ENCODE data around the gene CLP1. TPM values are rescaled to one million over a fixed set of nuclear protein-coding genes. Genes with fewer than 3 reads are reported as not detected.
"Not testable (repeated sequence)": the region's sequence is repeated elsewhere in the genome, so short reads cannot be mapped to it uniquely, and the experiment has no call there.

CLP1 gene
- total and polyA plus RNA-seq, 10 of the 15 experiments (the other 5 are each of a cell fraction or from before 2014, with no cell fraction given), result 19.9 to 45.7 (median 27.8) TPM

- TF ChIP-seq ZBTB4 (CRISPR knock-in tag; IDR thresholded peaks at IDR 0.05) (no peak), SIN3A (IDR thresholded peaks at IDR 0.05; ENCODE audit: low read depth, low read length) (no peak), ZZZ3 (IDR thresholded peaks at IDR 0.05; ENCODE audit: control insufficient read depth, insufficient read length, low read depth) (no peak), NRF1 (conservative IDR thresholded peaks at IDR 0.05; ENCODE audit: low read depth, low read length) (no peak), NR2C1 (IDR thresholded peaks at IDR 0.05) (no peak), FOS (IDR thresholded peaks at IDR 0.05; ENCODE audit: borderline replicate concordance, extremely low read depth, insufficient read length) (no peak), TAF1 (IDR thresholded peaks at IDR 0.05; ENCODE audit: borderline replicate concordance, low read depth, low read length) (no peak), HDAC6 (IDR thresholded peaks at IDR 0.05; ENCODE audit: unreplicated experiment) (no peak)
- TF ChIP-seq, protein P1, sequence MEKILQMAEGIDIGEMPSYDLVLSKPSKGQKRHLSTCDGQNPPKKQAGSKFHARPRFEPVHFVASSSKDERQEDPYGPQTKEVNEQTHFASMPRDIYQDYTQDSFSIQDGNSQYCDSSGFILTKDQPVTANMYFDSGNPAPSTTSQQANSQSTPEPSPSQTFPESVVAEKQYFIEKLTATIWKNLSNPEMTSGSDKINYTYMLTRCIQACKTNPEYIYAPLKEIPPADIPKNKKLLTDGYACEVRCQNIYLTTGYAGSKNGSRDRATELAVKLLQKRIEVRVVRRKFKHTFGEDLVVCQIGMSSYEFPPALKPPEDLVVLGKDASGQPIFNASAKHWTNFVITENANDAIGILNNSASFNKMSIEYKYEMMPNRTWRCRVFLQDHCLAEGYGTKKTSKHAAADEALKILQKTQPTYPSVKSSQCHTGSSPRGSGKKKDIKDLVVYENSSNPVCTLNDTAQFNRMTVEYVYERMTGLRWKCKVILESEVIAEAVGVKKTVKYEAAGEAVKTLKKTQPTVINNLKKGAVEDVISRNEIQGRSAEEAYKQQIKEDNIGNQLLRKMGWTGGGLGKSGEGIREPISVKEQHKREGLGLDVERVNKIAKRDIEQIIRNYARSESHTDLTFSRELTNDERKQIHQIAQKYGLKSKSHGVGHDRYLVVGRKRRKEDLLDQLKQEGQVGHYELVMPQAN (conservative IDR thresholded peaks at IDR 0.05), result no peak
- TF ChIP-seq, protein P2, sequence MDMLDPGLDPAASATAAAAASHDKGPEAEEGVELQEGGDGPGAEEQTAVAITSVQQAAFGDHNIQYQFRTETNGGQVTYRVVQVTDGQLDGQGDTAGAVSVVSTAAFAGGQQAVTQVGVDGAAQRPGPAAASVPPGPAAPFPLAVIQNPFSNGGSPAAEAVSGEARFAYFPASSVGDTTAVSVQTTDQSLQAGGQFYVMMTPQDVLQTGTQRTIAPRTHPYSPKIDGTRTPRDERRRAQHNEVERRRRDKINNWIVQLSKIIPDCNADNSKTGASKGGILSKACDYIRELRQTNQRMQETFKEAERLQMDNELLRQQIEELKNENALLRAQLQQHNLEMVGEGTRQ (IDR thresholded peaks at IDR 0.05; ENCODE audit: borderline replicate concordance, low read depth, low read length), result no peak
- Histone ChIP-seq H3K79me2 (ENCODE audit: control insufficient read depth, insufficient read depth, low read length) (no peaks in the 10 kb centered on the region), H2AFZ (ENCODE audit: control insufficient read depth, low read depth, low read length) (no peak overlapping the region), H3K4me3 (no peak overlapping the region), H3K36me3 (ENCODE audit: control insufficient read depth in 2 of 2, insufficient read depth in 2 of 2, low read length in 1 of 2) (no peaks in the 10 kb centered on the region), H3K27me3 (replicated peaks in 1 of 2; ENCODE audit: control insufficient read depth in 2 of 2, insufficient read depth in 2 of 2, low read length in 1 of 2) (peaks cover 12 to 17% of the 10 kb centered on the region in 2 experiments), H4K20me1 (ENCODE audit: control insufficient read depth, insufficient read depth) (no peaks in the 10 kb centered on the region), H3K9me3 (replicated peaks; ENCODE audit: control insufficient read depth, insufficient read depth, low read length) (no peaks in the 10 kb centered on the region), H3K4me1 (ENCODE audit: control insufficient read depth, insufficient read depth, low read length) (peaks cover 12% of the 10 kb centered on the region), H3K4me2 (ENCODE audit: control insufficient read depth, insufficient read depth) (no peak overlapping the region), H3K27ac (ENCODE audit: control insufficient read depth, insufficient read depth) (no peak overlapping the region), H3K9ac (ENCODE audit: control insufficient read depth, insufficient read depth, low read length) (no peak overlapping the region)
- POLR2A ChIA-PET, result interaction anchor here (0.9 to 1.2 kb wide), 2 partner anchors 11 to 16 kb away, joined by 3 read pairs; no protein-coding TSS in a partner anchor
- SMC1A ChIA-PET (ENCODE audit: uncharacterized antibody, unreplicated experiment), result interaction anchor here (1.1 kb wide), 1 partner anchor 10 kb away, joined by 3 read pairs; no protein-coding TSS in a partner anchor
- FAIRE-seq (no peak), ATAC-seq (no peak), DNase-seq (ENCODE audit: low read depth, low spot score) (no peak)
- RAD21 ChIA-PET (ENCODE audit: unreplicated experiment), result interaction anchor here (1.1 kb wide), 1 partner anchor 149 kb away, joined by 4 read pairs; no protein-coding TSS in a partner anchor
- intact Hi-C loops (cut with micrococcal nuclease; ENCODE audit: unreplicated experiment), result no loop called here
- in situ Hi-C loops (cut with MboI), result no loop called here
- 73% methylated on average over 7 of the region's 7 CpGs for WGBS (ENCODE audit: insufficient coverage, insufficient replicate concordance, low lambda C conversion rate, missing lambda C conversion rate)
- BruUV-seq (replicated peaks), result no TSS peak
- CTCF ChIA-PET, result interaction anchor here (0.7 to 1.5 kb wide), 4 partner anchors 10 to 158 kb away, joined by 3 to 4 read pairs (median 4); partner anchors contain the start of gene UBE2L6
Observed at GRCh38 chr11:57651408-57651807, 6.2 kb upstream of the CLP1 start.

GRCh38 chr11:57652230-57652629 is 5.3 kb upstream of the CLP1 start:
- H3K9ac ChIP-seq (ENCODE audit: control insufficient read depth, insufficient read depth, low read length); H3K36me3 ChIP-seq (ENCODE audit: control insufficient read depth in 2 of 2, insufficient read depth in 2 of 2, low read length in 1 of 2); intact Hi-C loops (cut with micrococcal nuclease; ENCODE audit: unreplicated experiment); BruUV-seq (replicated peaks); H3K79me2 ChIP-seq (ENCODE audit: control insufficient read depth, insufficient read depth, low read length); DNase-seq (ENCODE audit: low read depth, low spot score); in situ Hi-C loops (cut with MboI); H3K4me3 ChIP-seq; H4K20me1 ChIP-seq (ENCODE audit: control insufficient read depth, insufficient read depth); H3K4me2 ChIP-seq (ENCODE audit: control insufficient read depth, insufficient read depth); FAIRE-seq; H3K9me3 ChIP-seq (replicated peaks; ENCODE audit: control insufficient read depth, insufficient read depth, low read length); ATAC-seq; H2AFZ ChIP-seq (ENCODE audit: control insufficient read depth, low read depth, low read length); H3K27ac ChIP-seq (ENCODE audit: control insufficient read depth, insufficient read depth): not testable (repeated sequence)
- 71% methylated on average over 14 of the region's 14 CpGs for WGBS (ENCODE audit: insufficient coverage, insufficient replicate concordance, low lambda C conversion rate, missing lambda C conversion rate)
- SMC1A ChIA-PET (ENCODE audit: uncharacterized antibody, unreplicated experiment), result interaction anchor here (0.6 to 0.7 kb wide), 3 partner anchors 93 to 159 kb away, joined by 3 read pairs; no protein-coding TSS in a partner anchor
- CTCF ChIA-PET, result interaction anchor here (1.0 to 5.6 kb wide), 4 partner anchors 7 to 159 kb away, joined by 3 to 34 read pairs (median 4); partner anchors contain the start of gene UBE2L6
- Histone ChIP-seq H3K4me1 (ENCODE audit: control insufficient read depth, insufficient read depth, low read length) (peaks cover 18% of the 10 kb centered on the region), H3K27me3 (replicated peaks in 1 of 2; ENCODE audit: control insufficient read depth in 2 of 2, insufficient read depth in 2 of 2, low read length in 1 of 2) (peaks cover 9 to 11% of the 10 kb centered on the region in 2 experiments; a peak in 3 of 4 replicates)
- RAD21 ChIA-PET (ENCODE audit: unreplicated experiment), result interaction anchor here (1.1 kb wide), 1 partner anchor 148 kb away, joined by 4 read pairs; no protein-coding TSS in a partner anchor
- POLR2A ChIA-PET, result interaction anchor here (0.9 to 1.4 kb wide), 4 partner anchors 12 to 924 kb away, joined by 3 read pairs; no protein-coding TSS in a partner anchor
